ENCODE data around the gene MEGF11. TPM values are rescaled to one million over a fixed set of nuclear protein-coding genes. Genes with fewer than 3 reads are reported as not detected.

Gene MEGF11
- total RNA-seq, 1 experiment from 2014 or later: 2.3 TPM

GRCh38 chr15:66275352-66275751 lies 21.8 kb upstream of the MEGF11 start:
- H3K79me2 ChIP-seq (ENCODE audit: insufficient read depth, low read length): no peaks in the 10 kb centered on the region
- ATAC-seq (no peak), DNase-seq (ENCODE audit: low read depth, low spot score) (no peak)
- H3K9me2 ChIP-seq (ENCODE audit: insufficient read depth): no peaks in the 10 kb centered on the region
- no peaks in the 10 kb centered on the region for H3K9me3 ChIP-seq (ENCODE audit: control insufficient read depth in 1 of 2, insufficient read depth in 1 of 2, low read depth in 1 of 2, low read length in 2 of 2)
- H3K27me3 ChIP-seq (ENCODE audit: insufficient read depth, low read length): no peaks in the 10 kb centered on the region
- no peak overlapping the region for H2AFZ ChIP-seq (ENCODE audit: low read depth, low read length, poor library complexity, severe bottlenecking)
- TF ChIP-seq SRF (IDR thresholded peaks at IDR 0.05; ENCODE audit: low read depth): no peak
- no peak for TF ChIP-seq FOSL1 (IDR thresholded peaks at IDR 0.05; ENCODE audit: low read depth)
- no peak for TF ChIP-seq JUND (IDR thresholded peaks at IDR 0.05)
- no peak for TF ChIP-seq POLR2A (IDR thresholded peaks at IDR 0.05; ENCODE audit: borderline replicate concordance, extremely low read depth, insufficient read depth, insufficient read length)
- no peak for TF ChIP-seq EZH2phosphoT487 (IDR thresholded peaks at IDR 0.05; ENCODE audit: borderline replicate concordance)
- no peak for TF ChIP-seq POLR2AphosphoS5 (IDR thresholded peaks at IDR 0.05; ENCODE audit: low read depth, low read length)
- no peaks in the 10 kb centered on the region for H3K36me3 ChIP-seq (ENCODE audit: control insufficient read depth in 1 of 2, insufficient read depth in 2 of 2, low read length in 2 of 2)
- no peak overlapping the region for H3K4me3 ChIP-seq (replicated peaks in 1 of 2; ENCODE audit: low read depth in 1 of 2, low read length in 2 of 2)
- POLR2A ChIA-PET: no interaction called here
- H4K20me1 ChIP-seq (ENCODE audit: insufficient read depth): no peaks in the 10 kb centered on the region
- H3K27ac ChIP-seq (ENCODE audit: low read depth, low read length): no peak overlapping the region
- no peak overlapping the region for H3K4me2 ChIP-seq (ENCODE audit: low read length)
- no TSS peak for BruUV-seq (replicated peaks)
- intact Hi-C loops (cut with micrococcal nuclease): no loop called here
- RAD21 ChIA-PET (ENCODE audit: low non-redundant PET in 1 of 2, low total read pairs in 2 of 2, uncharacterized antibody in 2 of 2, unreplicated experiment in 2 of 2): no interaction called here
- H3K9ac ChIP-seq (ENCODE audit: low read length): no peak overlapping the region
- CTCF ChIA-PET: no interaction called here
- no peaks in the 10 kb centered on the region; a peak in 1 of 4 replicates for H3K4me1 ChIP-seq (ENCODE audit: control insufficient read depth in 1 of 2, insufficient read depth in 2 of 2, low read length in 2 of 2)

GRCh38 chr15:66270932-66271331 lies 17.4 kb upstream of the MEGF11 start:
- H3K4me1 ChIP-seq (ENCODE audit: control insufficient read depth in 1 of 2, insufficient read depth in 2 of 2, low read length in 2 of 2): peaks cover 12 to 16% of the 10 kb centered on the region in 2 experiments; a peak in 3 of 4 replicates
- no peak overlapping the region for H3K4me2 ChIP-seq (ENCODE audit: low read length)
- no peaks in the 10 kb centered on the region for H3K36me3 ChIP-seq (ENCODE audit: control insufficient read depth in 1 of 2, insufficient read depth in 2 of 2, low read length in 2 of 2)
- H3K27me3 ChIP-seq (ENCODE audit: insufficient read depth, low read length): no peaks in the 10 kb centered on the region
- H3K9ac ChIP-seq (ENCODE audit: low read length): no peak overlapping the region
- H3K79me2 ChIP-seq (ENCODE audit: insufficient read depth, low read length): no peaks in the 10 kb centered on the region
- H4K20me1 ChIP-seq (ENCODE audit: insufficient read depth): no peaks in the 10 kb centered on the region
- no peak overlapping the region for H2AFZ ChIP-seq (ENCODE audit: low read depth, low read length, poor library complexity, severe bottlenecking)
- intact Hi-C loops (cut with micrococcal nuclease): no loop called here
- POLR2A ChIA-PET: no interaction called here
- H3K9me2 ChIP-seq (ENCODE audit: insufficient read depth): no peaks in the 10 kb centered on the region
- ATAC-seq: no peak
- H3K4me3 ChIP-seq (replicated peaks in 1 of 2; ENCODE audit: low read depth in 1 of 2, low read length in 2 of 2): no peak overlapping the region
- no peaks in the 10 kb centered on the region for H3K9me3 ChIP-seq (ENCODE audit: control insufficient read depth in 1 of 2, insufficient read depth in 1 of 2, low read depth in 1 of 2, low read length in 2 of 2)
- H3K27ac ChIP-seq (ENCODE audit: low read depth, low read length): no peak overlapping the region
- no TSS peak for BruUV-seq (replicated peaks)
- DNase-seq (ENCODE audit: low read depth, low spot score): no peak
- CTCF ChIA-PET: no interaction called here
- RAD21 ChIA-PET (ENCODE audit: low non-redundant PET in 1 of 2, low total read pairs in 2 of 2, uncharacterized antibody in 2 of 2, unreplicated experiment in 2 of 2): no interaction called here
- no peak for TF ChIP-seq CEBPB (IDR thresholded peaks at IDR 0.05; ENCODE audit: low read depth)
- TF ChIP-seq YY1 (IDR thresholded peaks at IDR 0.05; ENCODE audit: extremely low read depth, insufficient replicate concordance, low read depth, low read length): no peak
- TF ChIP-seq POLR2AphosphoS5 (IDR thresholded peaks at IDR 0.05; ENCODE audit: low read depth, low read length): no peak
- TF ChIP-seq ZBTB33 (IDR thresholded peaks at IDR 0.05; ENCODE audit: extremely low read depth, insufficient replicate concordance, low read length): no peak
- no peak for TF ChIP-seq POLR2A (IDR thresholded peaks at IDR 0.05; ENCODE audit: borderline replicate concordance, extremely low read depth, insufficient read depth, insufficient read length)
- TF ChIP-seq SRF (IDR thresholded peaks at IDR 0.05; ENCODE audit: low read depth): no peak
- TF ChIP-seq SIN3A (IDR thresholded peaks at IDR 0.05; ENCODE audit: low read depth): no peak
- no peak for TF ChIP-seq EZH2phosphoT487 (IDR thresholded peaks at IDR 0.05; ENCODE audit: borderline replicate concordance)
- no peak for TF ChIP-seq FOSL1 (IDR thresholded peaks at IDR 0.05; ENCODE audit: low read depth)
- TF ChIP-seq CBX3 (IDR thresholded peaks at IDR 0.05; ENCODE audit: low read depth): no peak
- no peak for TF ChIP-seq CTCF (IDR thresholded peaks at IDR 0.05 in 2 of 3, conservative IDR thresholded peaks at IDR 0.05 in 1 of 3; ENCODE audit: borderline replicate concordance in 1 of 3, insufficient read depth in 1 of 3, low read depth in 2 of 3, low read length in 2 of 3)
- TF ChIP-seq RAD21 (IDR thresholded peaks at IDR 0.05; ENCODE audit: low read depth): no peak
- no peak for TF ChIP-seq ATF3 (IDR thresholded peaks at IDR 0.05)
- TF ChIP-seq EZH2 (IDR thresholded peaks at IDR 0.05): no peak
